Ovary (tissue), 9 donors: ENCODE measurements around the gene ADGRG2. TPM values are rescaled to one million over a fixed set of nuclear protein-coding genes. Genes with fewer than 3 reads are reported as not detected.

Source experiments
- DNase-seq, 5 donors: peaks; one replicate each; pipeline ENCODE4 v3.0.0-alpha.2; 2019 to 2020
- H3K27ac ChIP-seq, 2 donors: fragments of 200-600 bp; one replicate each; pipeline versions ENCODE4 v1.5.1 to v1.8.0; 2019 to 2022
- H3K27me3 ChIP-seq: fragments of 200-600 bp; one replicate; pipeline ENCODE4 v1.8.0; 2022
- H3K36me3 ChIP-seq: fragments of 200-600 bp; sonication (generic); one replicate; pipeline ENCODE4 v1.5.1; 2019
- H3K4me1 ChIP-seq: one replicate; pipeline ENCODE4 v1.8.1; 2013; ENCODE audit warnings: mild to moderate bottlenecking, moderate library complexity; ENCODE audit not compliant: insufficient read depth
- H3K4me3 ChIP-seq: fragments of 200-600 bp; sonication (generic); one replicate; pipeline ENCODE4 v1.5.1; 2017
- H3K9me3 ChIP-seq, 2 donors: fragments of 200-600 bp in 1 of 2; sonication (generic) in 1 of 2; one replicate each; pipeline versions ENCODE4 v1.5.1 to v1.8.1; 2013 to 2019; ENCODE audit warnings: mild to moderate bottlenecking in 1 of 2, moderate library complexity in 1 of 2
- CTCF ChIP-seq, 3 donors: fragments of 450-650 bp in 2 of 3; fragments of 200-600 bp in 1 of 3; IDR thresholded peaks; one replicate each; pipeline versions ENCODE4 v1.5.1 to v1.8.0; 2016 to 2022; ENCODE audit warnings: antibody characterized with exemption in 3 of 3, mild to moderate bottlenecking in 1 of 3
- EP300 ChIP-seq: sonication (generic); formaldehyde crosslinking; IDR thresholded peaks from one replicate; pipeline ENCODE4 v1.6.1; 2017; ENCODE audit warnings: antibody characterized with exemption
- POLR2A ChIP-seq: fragments of 450-650 bp; IDR thresholded peaks from one replicate; pipeline ENCODE4 v1.6.1; 2017; ENCODE audit warnings: antibody characterized with exemption, mild to moderate bottlenecking, moderate library complexity
- WGBS, 3 donors: extraction: QIAGEN DNeasy Blood & Tissue Kit in 1 of 3; methylation state at CpG; one replicate each; pipeline versions ENCODE4 v1.1.5 to v1.1.7; 2013 to 2017; 5-methylcytosine and 5-hydroxymethylcytosine counted together
- intact Hi-C, 4 donors: fragments of 100-400 bp; cut with DNase I; formaldehyde crosslinking; loops; one replicate each; pipeline versions ENCODE4 v1.11.0 to v1.15.1; 2022 to 2023
- polyA plus RNA-seq, 2 donors: library from polyadenylated mRNA; stranded (reverse); fragments of 200-250 nt in 1 of 2; fragments of 350-450 nt in 1 of 2; fragmentation: Illumina TruSeq in 1 of 2; extraction: RNeasy Lipid Tissue Mini Kit (QIAGEN cat#74804) in 1 of 2; gene quantifications; one replicate each; pipeline ENCODE4 v1.2.3, GENCODE V29; 2013 to 2014
- total RNA-seq, 7 donors: library from RNA; depleted of rRNA in 2 of 7; stranded (reverse); fragments of >200 nt in 2 of 7; fragmentation: NEBNext Ultra II Directional in 3 of 7; extraction: Animal tissue kit (Norgen Biotek cat#: 25700) in 3 of 7; gene quantifications; one replicate each; pipeline versions ENCODE4 v1.1.0 to v1.2.4, GENCODE V29; 2016 to 2023
- donor health status: DM: no; HTN: no; CAD: no; lungs with moderate emphysema.
- donor health status: DM: no; HTN: no; CAD: no.
- donor health status: Bipolar disorder and iron deficiency.
- donor health status: DM: yes; HTN: yes; CAD: no.
- donor health status: DM: no; HTN: no; CAD: no.
- donor health status: DM: yes; HTN: yes; CAD: no.

Gene ADGRG2
- total and polyA plus RNA-seq, 9 donors: 0.08 to 16.2 (median 1.3) TPM

DNA sequence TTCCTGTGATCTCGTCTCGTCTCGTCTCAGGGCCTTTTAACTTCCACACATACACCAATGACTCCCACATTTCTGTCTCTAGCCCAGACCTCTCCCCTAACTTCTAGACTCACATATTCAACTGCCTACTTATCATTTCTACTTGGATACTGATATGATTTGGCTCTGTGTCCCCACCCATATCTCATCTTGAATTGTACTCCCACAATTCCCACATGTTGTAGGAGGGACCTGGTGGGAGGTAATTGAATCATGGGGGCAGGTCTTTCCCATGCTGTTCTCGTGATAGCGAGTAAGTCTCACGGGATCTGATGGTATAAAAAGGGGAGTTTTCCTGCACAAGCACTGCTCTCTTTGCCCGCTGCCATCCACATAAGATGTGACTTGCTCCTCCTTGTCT lies 147.3 kb downstream of the ADGRG2 start:
- Histone ChIP-seq H3K27ac (no peak overlapping the region), H3K9me3 (no peaks in the 10 kb centered on the region), H3K4me1 (no peaks in the 10 kb centered on the region), H3K27me3 (no peaks in the 10 kb centered on the region), H3K4me3 (no peak overlapping the region), H3K36me3 (no peaks in the 10 kb centered on the region)
- DNase-seq: no peak
- intact Hi-C loops: no loop called here
- TF ChIP-seq EP300: no peak
- TF ChIP-seq POLR2A: no peak
- no peak for TF ChIP-seq CTCF (IDR thresholded peaks at IDR 0.05)
- WGBS, 3 donors: 82 to 85% (median 84%) methylated on average over 7 of the region's 7 CpGs

GRCh38 chrX:18973527-18974192 lies 148.6 kb downstream of the ADGRG2 start:
- Histone ChIP-seq H3K27ac (no peak overlapping the region), H3K36me3 (no peaks in the 10 kb centered on the region), H3K27me3 (no peaks in the 10 kb centered on the region), H3K4me3 (no peak overlapping the region), H3K9me3 (no peaks in the 10 kb centered on the region), H3K4me1 (no peaks in the 10 kb centered on the region)
- WGBS, 3 donors: 70 to 77% (median 71%) methylated on average over 7 of the region's 7 CpGs
- no peak for TF ChIP-seq POLR2A
- TF ChIP-seq CTCF (IDR thresholded peaks at IDR 0.05): no peak
- TF ChIP-seq EP300: no peak
- DNase-seq: no peak
- intact Hi-C loops: no loop called here

- H3K36me3 ChIP-seq: no peaks in the 10 kb centered on the region
- intact Hi-C loops: no loop called here
- no peak for DNase-seq
- no peaks in the 10 kb centered on the region for H3K4me1 ChIP-seq
- H3K9me3 ChIP-seq: no peaks in the 10 kb centered on the region
- 33 to 44% (median 34%) methylated on average over 2 of the region's 2 CpGs for WGBS, 3 donors
- H3K4me3 ChIP-seq: no peak overlapping the region
- TF ChIP-seq CTCF (IDR thresholded peaks at IDR 0.05) (no peak), EP300 (no peak), POLR2A (no peak)
- H3K27ac ChIP-seq: no peak overlapping the region
- no peaks in the 10 kb centered on the region for H3K27me3 ChIP-seq
Measured at GRCh38 chrX:18971506-18971905, 150.8 kb downstream of the ADGRG2 start.

GRCh38 chrX:18970465-18970864 lies 151.8 kb downstream of the ADGRG2 start:
- DNase-seq: no peak
- H3K4me3 ChIP-seq: no peak overlapping the region
- H3K36me3 ChIP-seq: no peaks in the 10 kb centered on the region
- intact Hi-C loops: no loop called here
- H3K4me1 ChIP-seq: no peaks in the 10 kb centered on the region
- no peaks in the 10 kb centered on the region for H3K9me3 ChIP-seq
- TF ChIP-seq CTCF (IDR thresholded peaks at IDR 0.05) (no peak), POLR2A (no peak), EP300 (no peak)
- no peaks in the 10 kb centered on the region for H3K27me3 ChIP-seq
- H3K27ac ChIP-seq: no peak overlapping the region
